Progenitor cell of endocrine pancreas (in vitro differentiated cells): Measurements from ENCODE around the gene ALG12. TPM values are rescaled to one million over a fixed set of nuclear protein-coding genes. Genes with fewer than 3 reads are reported as not detected.

Source experiments
- DNase-seq: peaks from one replicate; pipeline ENCODE4 v3.0.0; 2021; ENCODE audit warnings: low spot score; ENCODE audit not compliant: unreplicated experiment
- H3K27ac Mint-ChIP-seq: 2 replicates; pipeline ENCODE4 v1.8.0; 2021; ENCODE audit warnings: mild to moderate bottlenecking, moderate library complexity, mixed read lengths
- H3K27me3 Mint-ChIP-seq: 2 replicates; pipeline ENCODE4 v1.8.0; 2021; ENCODE audit warnings: mixed read lengths
- H3K36me3 Mint-ChIP-seq: 2 replicates; pipeline ENCODE4 v1.8.0; 2022; ENCODE audit warnings: mixed read lengths; ENCODE audit not compliant: insufficient read depth
- H3K4me1 Mint-ChIP-seq: 2 replicates; pipeline ENCODE4 v1.8.0; 2021; ENCODE audit warnings: low read depth, mixed read lengths
- H3K4me3 Mint-ChIP-seq: 2 replicates; pipeline ENCODE4 v1.8.0; 2021; ENCODE audit warnings: low read depth, mild to moderate bottlenecking, moderate library complexity, mixed read lengths
- H3K9me3 Mint-ChIP-seq: 2 replicates; pipeline ENCODE4 v1.8.0; 2021; ENCODE audit warnings: low read depth, mixed read lengths
- total RNA-seq: library from RNA; stranded (reverse); gene quantifications from 2 replicates; pipeline ENCODE4 v1.2.1, GENCODE V29; 2021
- TF ChIP-seq, protein P1 (sequence below): fragments of 200-600 bp; sonication (generic); IDR thresholded peaks from one replicate; pipeline ENCODE4 v1.5.0; 2021; ENCODE audit warnings: antibody characterized with exemption, mild to moderate bottlenecking; ENCODE audit not compliant: unreplicated experiment

ALG12 gene
- total RNA-seq, 1 donor from 2014 or later, result 25.7 TPM

DNA sequence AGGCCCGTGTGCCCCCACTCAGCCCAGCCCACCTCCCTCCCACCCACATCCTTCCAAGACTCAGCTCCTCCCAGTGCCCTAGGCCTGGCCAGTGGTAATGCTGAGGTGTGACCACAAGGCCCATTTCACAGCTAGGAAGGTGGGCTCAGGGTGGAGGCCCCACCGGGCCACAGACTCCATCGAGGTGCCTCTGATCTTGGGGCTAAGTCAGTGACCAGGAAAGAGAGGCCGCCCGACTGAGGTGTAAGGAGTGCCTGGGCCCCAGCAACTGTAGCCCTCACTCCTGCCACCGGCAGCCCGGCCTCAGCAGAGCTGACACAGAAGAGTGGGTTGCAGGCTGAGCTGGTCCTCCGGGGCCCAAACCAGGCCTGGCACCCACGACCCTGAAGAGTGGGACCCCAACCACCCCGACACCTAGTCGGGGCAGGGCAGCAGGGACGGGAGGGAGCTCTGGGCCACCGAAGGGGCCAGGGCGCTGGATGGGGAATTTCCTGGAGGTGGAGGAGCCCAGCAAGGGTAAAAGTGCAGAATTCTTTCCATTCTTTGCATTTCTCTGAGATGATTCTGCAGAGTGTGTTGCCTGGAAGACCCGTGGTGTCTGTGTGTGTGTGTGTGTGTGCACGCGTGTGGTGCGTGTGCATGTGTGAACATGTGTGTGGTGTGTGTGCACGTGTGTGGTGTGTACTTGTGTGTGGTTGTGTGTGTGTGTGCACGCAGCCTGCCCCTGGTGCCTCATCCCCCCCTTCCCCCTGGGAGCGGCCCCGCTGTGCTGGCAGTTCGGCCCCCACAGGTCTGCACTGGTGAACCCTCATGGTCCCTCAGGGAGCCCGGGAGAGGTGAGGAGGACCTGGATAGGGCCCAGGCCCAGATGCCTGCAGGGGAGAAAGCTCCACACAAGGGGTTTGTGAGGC is 34.0 kb upstream of the ALG12 start:
- H3K4me3 Mint-ChIP-seq, result no peak overlapping the region
- H3K4me1 Mint-ChIP-seq, result peaks cover 4% of the 10 kb centered on the region
- no peak for DNase-seq
- H3K36me3 Mint-ChIP-seq, result no peaks in the 10 kb centered on the region
- H3K27ac Mint-ChIP-seq, result no peak overlapping the region
- no peaks in the 10 kb centered on the region for H3K27me3 Mint-ChIP-seq
- no peaks in the 10 kb centered on the region for H3K9me3 Mint-ChIP-seq
- TF ChIP-seq, protein P1, sequence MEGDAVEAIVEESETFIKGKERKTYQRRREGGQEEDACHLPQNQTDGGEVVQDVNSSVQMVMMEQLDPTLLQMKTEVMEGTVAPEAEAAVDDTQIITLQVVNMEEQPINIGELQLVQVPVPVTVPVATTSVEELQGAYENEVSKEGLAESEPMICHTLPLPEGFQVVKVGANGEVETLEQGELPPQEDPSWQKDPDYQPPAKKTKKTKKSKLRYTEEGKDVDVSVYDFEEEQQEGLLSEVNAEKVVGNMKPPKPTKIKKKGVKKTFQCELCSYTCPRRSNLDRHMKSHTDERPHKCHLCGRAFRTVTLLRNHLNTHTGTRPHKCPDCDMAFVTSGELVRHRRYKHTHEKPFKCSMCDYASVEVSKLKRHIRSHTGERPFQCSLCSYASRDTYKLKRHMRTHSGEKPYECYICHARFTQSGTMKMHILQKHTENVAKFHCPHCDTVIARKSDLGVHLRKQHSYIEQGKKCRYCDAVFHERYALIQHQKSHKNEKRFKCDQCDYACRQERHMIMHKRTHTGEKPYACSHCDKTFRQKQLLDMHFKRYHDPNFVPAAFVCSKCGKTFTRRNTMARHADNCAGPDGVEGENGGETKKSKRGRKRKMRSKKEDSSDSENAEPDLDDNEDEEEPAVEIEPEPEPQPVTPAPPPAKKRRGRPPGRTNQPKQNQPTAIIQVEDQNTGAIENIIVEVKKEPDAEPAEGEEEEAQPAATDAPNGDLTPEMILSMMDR, result no peak

DNA sequence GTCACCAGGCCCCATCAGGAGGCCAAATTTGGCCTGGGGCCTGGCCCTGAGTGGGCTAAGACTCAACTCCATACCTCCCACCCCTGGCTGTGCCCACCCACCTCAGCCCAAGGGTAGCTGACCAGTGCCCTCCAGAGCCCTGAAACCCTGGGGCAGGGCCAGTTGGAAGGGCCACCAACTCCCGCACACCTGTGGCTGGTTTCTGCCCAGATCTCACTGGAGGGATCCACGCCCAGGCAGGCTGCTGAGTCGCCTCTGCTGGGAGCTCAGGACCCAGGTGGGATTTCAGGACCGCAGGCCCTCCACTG is 33.4 kb upstream of the ALG12 start:
- no peak overlapping the region for H3K27ac Mint-ChIP-seq

DNA sequence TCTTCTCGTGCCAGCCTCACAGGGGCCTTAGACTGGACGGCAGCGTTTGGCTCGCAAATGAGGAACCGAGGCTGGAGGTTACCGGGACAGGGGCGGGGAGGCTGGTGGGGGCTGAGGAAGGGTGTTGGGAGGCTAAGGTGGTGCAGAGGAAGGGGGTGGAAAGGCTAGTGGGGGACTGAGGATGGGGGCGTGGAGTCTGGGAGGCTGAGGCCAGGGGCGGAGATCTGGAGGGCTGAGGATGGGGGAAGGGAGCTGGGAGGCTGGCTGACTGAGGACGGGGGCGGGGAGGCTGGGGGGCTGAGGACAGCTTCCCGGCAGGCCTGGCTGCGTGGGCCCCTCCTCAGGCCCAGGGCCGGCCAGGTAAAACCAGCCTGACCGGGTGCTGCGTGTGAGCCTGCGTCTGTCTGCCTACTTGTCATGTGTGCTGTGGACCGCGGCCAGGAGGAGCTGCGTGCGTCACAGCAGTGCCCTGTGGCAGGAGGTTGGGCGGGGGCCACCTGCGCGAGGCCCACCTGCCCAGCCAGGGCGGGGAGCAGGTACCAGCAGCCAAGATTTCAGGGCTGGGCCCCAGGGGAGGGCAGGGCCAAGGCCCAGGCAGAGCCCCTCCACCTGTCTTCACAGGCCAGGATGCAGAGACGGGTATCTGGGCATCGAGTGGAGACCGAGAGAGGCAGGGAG is 32.9 kb upstream of the ALG12 start:
- no peaks in the 10 kb centered on the region for H3K27me3 Mint-ChIP-seq
- peaks cover 4% of the 10 kb centered on the region for H3K4me1 Mint-ChIP-seq
- no peak for DNase-seq
- no peak overlapping the region for H3K4me3 Mint-ChIP-seq
- TF ChIP-seq, protein P1, result no peak
- H3K36me3 Mint-ChIP-seq, result no peaks in the 10 kb centered on the region
- no peak overlapping the region for H3K27ac Mint-ChIP-seq
- H3K9me3 Mint-ChIP-seq, result no peaks in the 10 kb centered on the region

More for the DNA sequence above, 33.4 kb upstream of the ALG12 start:
- peaks cover 4% of the 10 kb centered on the region for H3K4me1 Mint-ChIP-seq
- no peaks in the 10 kb centered on the region for H3K9me3 Mint-ChIP-seq
- no peak overlapping the region for H3K4me3 Mint-ChIP-seq
- no peaks in the 10 kb centered on the region for H3K27me3 Mint-ChIP-seq
- TF ChIP-seq, protein P1, result no peak
- H3K36me3 Mint-ChIP-seq, result no peaks in the 10 kb centered on the region
- DNase-seq, result no peak

DNA sequence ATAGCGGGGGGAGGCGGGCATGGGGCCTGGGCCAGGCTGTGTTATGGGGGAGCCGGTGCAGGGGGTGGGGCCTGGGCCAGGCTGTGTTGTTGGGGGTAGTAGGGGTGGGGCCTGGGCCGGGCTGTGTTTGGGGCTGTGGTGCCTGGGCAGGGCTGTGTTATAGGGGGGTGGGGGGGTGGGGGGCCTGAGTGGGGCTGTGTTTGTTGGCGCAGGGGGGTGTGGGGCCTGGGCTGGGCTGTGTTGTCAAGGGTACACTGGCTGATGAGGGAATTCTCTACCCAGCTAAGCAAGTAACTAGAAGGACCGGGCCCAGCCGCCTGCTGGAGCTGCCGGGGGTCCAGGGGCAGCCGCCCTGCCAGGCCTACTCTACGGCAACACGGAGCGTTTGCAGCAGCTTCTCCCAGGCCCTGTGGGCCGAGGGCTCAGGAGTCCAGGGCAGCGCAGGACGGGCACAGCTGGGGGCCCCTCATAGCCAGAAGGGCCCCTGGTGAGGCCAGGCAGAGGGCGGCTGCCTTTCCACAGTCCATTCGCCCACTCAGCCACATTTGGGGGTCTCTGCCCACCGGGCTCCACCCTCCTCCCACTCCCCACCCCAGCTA is 32.3 kb upstream of the ALG12 start:
- H3K9me3 Mint-ChIP-seq, result no peaks in the 10 kb centered on the region
- DNase-seq, result no peak

GRCh38 chr22:49949914-49950292 is 31.7 kb upstream of the ALG12 start:
- H3K27ac Mint-ChIP-seq, result peak overlapping the region; percentile 61
- no peak for DNase-seq

More for the DNA sequence above, 32.3 kb upstream of the ALG12 start:
- TF ChIP-seq, protein P1, result no peak
- peaks cover 4% of the 10 kb centered on the region for H3K4me1 Mint-ChIP-seq
- no peaks in the 10 kb centered on the region for H3K36me3 Mint-ChIP-seq
- no peak overlapping the region for H3K4me3 Mint-ChIP-seq
- no peaks in the 10 kb centered on the region for H3K27me3 Mint-ChIP-seq
- no peak overlapping the region for H3K27ac Mint-ChIP-seq

More at GRCh38 chr22:49949914-49950292, 31.7 kb upstream of the ALG12 start:
- Mint-ChIP-seq H3K36me3 (no peaks in the 10 kb centered on the region), H3K4me3 (no peak overlapping the region), H3K27me3 (no peaks in the 10 kb centered on the region), H3K4me1 (peaks cover 4% of the 10 kb centered on the region), H3K9me3 (no peaks in the 10 kb centered on the region)
- TF ChIP-seq, protein P1, result no peak
